Vagina (tissue), 2 donors: ENCODE results near the gene C22orf39.

Source experiments
- POLR2A ChIP-seq, 2 donors: fragments of 450-650 bp; IDR thresholded peaks; one replicate each; pipeline ENCODE4 v1.6.1; 2017; ENCODE audit warnings: antibody characterized with exemption in 2 of 2, mild to moderate bottlenecking in 2 of 2, moderate library complexity in 2 of 2
- POLR2AphosphoS5 ChIP-seq, 2 donors: sonication (generic); formaldehyde crosslinking; IDR thresholded peaks; one replicate each; pipeline ENCODE4 v1.9.0; 2017; ENCODE audit warnings: antibody characterized with exemption in 2 of 2, mild to moderate bottlenecking in 2 of 2, low read depth in 1 of 2; ENCODE audit not compliant: insufficient read depth in 1 of 2
- TF ChIP-seq, protein P1 (sequence below), 3 experiments: fragments of 450-650 bp in 2 of 3; fragments of 200-600 bp in 1 of 3; sonication (generic) in 1 of 3; IDR thresholded peaks; one replicate each; pipeline ENCODE4 v1.5.1; 2017 to 2019; ENCODE audit warnings: antibody characterized with exemption in 3 of 3, mild to moderate bottlenecking in 2 of 3, moderate library complexity in 2 of 3

DNA sequence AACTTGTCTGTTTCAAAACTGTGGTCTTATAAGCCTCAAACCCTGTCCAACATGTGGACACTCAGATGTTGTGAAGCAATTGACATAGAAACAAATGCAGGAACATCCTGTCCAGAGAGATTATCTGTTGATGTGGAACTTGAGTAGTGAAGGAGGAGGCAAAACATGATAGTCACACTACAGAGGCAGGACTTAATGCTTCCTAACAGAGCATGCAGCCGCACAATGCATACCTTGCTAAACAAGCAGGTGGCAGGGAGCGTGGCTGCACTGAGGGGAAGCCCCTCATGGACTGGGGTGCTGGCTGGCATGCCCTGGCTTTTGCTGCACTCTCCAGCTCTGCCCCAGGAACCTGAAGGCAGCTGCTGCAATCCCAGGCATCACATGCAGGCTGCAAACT lies 5.3 kb downstream of the C22orf39 start:
- TF ChIP-seq, protein P1, sequence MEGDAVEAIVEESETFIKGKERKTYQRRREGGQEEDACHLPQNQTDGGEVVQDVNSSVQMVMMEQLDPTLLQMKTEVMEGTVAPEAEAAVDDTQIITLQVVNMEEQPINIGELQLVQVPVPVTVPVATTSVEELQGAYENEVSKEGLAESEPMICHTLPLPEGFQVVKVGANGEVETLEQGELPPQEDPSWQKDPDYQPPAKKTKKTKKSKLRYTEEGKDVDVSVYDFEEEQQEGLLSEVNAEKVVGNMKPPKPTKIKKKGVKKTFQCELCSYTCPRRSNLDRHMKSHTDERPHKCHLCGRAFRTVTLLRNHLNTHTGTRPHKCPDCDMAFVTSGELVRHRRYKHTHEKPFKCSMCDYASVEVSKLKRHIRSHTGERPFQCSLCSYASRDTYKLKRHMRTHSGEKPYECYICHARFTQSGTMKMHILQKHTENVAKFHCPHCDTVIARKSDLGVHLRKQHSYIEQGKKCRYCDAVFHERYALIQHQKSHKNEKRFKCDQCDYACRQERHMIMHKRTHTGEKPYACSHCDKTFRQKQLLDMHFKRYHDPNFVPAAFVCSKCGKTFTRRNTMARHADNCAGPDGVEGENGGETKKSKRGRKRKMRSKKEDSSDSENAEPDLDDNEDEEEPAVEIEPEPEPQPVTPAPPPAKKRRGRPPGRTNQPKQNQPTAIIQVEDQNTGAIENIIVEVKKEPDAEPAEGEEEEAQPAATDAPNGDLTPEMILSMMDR (IDR thresholded peaks at IDR 0.05) = no peak
- TF ChIP-seq POLR2A (IDR thresholded peaks at IDR 0.05) (no peak), POLR2AphosphoS5 (IDR thresholded peaks at IDR 0.05; ENCODE audit: insufficient read depth in 1 of 2, low read depth in 1 of 2) (no peak)
